GM21423 (cell line): Measurements from ENCODE around the gene CRLF3.
"Not testable (repeated sequence)": the region's sequence is repeated elsewhere in the genome, so short reads cannot be mapped to it uniquely, and the experiment has no call there.

Source experiments
- ATAC-seq: cut with Tn5 transposase; IDR thresholded peaks from one replicate; pipeline ENCODE4 v1.9.1; 2021; ENCODE audit warnings: mild to moderate bottlenecking, moderate library complexity; ENCODE audit not compliant: unreplicated experiment

CRLF3 gene

DNA sequence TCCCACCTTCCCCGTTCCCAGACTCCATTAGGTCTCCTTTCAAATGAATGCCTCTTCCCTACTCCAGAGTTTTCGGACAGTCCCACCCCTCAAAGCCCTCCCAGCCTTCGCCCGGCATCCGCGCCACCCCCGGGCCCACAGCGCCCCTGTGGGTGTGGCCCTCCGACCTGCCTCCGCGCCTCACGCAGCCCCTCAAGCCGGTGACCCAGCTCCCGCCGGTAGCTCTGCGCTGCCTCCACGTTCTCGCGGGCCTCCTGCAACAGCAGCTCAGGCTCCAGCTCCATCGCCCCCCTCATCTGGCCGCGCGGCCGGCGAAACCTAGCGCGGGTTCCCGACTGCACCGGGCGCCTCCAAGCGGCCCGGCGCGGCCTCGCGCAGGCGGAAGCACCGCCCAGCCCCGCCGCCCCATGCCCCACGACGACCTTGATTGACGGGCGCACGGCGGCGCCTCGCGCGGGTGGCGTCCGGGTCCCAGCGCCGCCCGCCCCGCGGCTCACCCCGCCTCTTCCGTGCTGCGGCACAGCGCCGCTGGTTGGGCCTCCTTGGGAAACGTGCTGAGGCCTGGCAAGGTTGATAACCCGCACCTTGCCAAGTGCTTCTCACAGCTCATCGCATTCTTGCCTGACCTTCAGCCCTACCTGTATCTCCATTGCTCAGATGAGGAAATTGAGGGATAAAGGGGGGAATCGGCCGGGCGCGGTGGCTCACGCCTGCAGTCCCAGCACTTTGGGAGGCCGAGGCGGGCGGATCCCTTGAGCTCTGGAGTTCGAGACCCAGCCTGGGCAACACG, at the start of gene CRLF3:
Gene CRLF3, minus strand, starts transcription at position 337 of the 790 bp plus-strand sequence. Its CDS starts 41 bp downstream, at position 296.
- ATAC-seq: peak; percentile 90

DNA sequence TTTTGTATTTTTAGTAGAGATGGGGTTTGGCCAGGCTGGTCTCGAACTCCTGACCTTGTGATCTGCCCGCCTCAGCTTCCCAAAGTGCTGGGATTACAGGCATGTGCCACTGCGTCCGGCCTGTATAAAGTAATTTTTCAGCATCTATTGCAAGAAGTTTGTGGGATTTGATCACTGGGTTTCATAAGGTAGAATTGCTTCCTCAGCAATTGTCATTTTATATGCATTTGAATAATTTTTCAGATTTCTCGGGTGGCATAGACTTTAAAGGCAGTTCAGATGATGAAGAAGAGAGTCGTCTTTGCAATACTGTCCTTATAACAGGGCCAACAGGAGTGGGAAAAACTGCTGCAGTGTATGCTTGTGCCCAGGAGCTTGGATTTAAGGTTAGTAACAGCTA, 44.5 kb upstream of the CRLF3 start:
- no peak for ATAC-seq

DNA sequence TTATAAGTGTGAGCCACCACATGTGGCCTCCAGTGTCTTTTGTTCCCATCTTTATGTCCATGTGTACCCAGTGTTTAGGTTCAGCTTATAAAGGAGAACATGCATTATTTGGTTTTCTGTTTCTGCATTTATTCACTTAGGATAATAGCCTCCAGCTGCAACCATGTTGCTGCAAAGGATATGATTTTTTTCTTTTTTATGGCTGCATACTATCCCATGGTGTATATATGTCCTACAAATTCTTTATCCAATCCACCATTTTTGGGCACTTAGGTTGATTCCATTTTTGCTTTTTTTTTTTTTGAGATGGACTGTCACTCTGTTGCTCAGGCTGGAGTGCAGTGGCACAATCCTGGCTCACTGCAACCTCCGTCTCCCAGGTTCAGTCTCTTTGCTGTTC, 40.1 kb upstream of the CRLF3 start:
- ATAC-seq: no peak

GRCh38 chr17:30858556-30859250, 34.2 kb upstream of the CRLF3 start:
- no peak for ATAC-seq

GRCh38 chr17:30854146-30854545, 29.7 kb upstream of the CRLF3 start:
- ATAC-seq: no peak

GRCh38 chr17:30848021-30848420, 23.5 kb upstream of the CRLF3 start:
- no peak for ATAC-seq

DNA sequence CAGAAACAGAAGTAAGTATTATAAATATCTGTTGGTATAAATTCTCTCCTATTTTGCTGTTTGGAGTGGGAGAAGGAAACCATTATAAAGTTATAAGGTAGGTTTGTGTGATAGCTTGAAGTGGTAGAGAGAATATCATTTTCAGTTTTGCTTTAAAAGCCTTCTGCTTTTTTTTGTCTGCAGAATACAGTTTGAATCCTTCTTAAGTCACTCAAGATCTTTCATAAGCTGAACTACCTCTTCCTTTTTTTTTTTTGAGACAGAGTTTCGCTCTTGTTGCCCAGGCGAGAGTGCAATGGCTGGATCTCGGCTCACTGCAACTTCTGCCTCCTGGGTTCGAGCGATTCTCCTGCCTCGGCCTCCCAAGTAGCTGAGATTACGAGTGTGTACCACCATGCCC, 16.3 kb upstream of the CRLF3 start:
- ATAC-seq: no peak

DNA sequence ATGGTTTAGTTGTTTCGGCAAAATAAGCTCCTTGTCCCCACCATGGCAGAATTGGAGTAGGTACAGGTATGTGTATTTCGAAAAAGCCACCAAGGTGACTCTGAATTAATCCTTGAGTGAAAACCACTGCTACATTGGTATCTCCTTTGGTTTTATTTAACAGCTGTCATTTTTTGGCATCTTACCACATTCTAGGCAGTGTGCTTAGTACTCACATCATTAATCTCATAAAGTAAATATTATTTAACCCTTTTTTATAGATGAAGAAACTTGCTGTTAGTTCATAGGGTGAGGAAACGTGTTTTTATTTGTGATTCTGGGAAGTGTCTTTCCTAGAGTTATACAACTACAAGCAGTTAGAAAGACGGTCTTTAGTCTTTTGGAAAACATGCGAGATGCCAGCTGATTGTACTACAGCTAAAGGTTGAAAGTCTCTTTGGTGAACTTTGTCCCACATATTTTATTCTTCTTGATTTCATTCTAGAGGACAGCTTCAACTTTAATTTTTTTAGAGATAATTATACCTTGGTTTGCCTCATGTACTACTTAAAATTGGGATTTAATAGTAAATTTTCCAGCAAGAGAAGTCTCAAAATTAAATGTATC, 13.8 kb upstream of the CRLF3 start:
- no peak for ATAC-seq

DNA sequence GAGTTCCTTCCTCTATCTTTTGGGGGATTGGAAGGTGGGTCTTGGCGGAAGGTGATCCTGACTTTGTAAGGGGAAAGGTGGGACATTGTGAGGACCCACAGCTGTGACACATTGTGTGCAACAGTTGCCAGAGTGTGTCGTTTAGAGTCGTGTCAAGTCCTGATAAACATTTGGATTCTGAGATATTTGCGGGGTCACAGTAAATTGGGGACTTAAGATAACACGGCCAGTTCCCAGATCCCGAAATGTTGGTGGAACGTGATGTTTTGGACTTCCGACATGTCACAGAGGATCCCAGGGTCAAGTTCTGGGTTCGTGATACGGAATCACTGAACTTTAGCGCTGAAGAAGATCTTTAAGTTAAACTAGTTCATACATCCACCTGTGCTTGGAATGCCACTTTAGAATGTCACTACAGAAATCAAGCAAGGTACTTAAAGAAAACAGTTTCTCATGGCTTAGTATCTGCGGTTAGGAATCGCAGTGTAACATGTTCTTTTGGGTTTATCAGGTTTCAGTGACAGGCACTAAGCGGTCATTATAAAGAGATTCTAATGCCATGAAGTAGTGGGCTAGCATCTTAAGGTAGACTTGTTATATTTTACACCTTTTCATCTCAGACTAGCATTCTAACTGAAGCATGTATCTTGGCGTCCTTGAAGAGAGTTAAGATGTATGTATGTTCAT, 8.1 kb upstream of the CRLF3 start:
- no peak for ATAC-seq

DNA sequence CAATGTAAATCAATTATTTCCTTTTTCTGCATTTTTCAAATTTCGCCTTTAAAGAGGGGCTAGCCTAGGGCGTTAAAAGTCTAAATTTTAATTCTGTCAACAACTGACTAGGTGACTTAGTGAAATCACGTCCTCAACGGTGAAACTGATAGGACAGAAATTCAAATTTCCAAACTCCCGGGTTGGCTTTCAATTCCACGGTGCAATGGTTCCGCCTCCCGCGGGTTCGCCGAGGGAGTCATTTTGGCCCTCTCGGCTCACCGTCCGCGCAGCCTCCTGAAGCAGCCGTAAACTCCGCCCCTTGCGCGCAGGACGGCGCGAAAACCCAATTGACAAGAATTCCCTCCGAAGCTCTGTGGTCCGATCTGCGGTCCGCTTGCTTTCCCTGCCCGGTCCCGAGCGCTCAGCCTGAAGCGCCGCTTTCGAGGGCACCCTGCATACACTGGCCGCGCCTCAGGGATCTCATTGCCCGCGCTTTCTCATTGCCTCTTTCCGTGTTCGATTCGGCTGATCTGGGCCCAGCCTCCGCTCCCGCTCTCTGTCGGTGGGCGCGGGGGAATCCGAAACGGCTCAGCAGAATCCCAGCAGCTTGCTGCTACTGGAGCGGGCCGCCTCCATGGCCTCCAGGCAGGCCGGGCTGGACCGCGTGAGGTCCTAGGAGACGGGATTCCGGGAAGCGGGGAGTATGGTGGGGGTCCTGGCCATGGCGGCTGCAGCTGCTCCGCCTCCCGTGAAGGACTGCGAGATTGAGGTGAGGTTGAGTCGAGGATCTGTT, 7.4 kb upstream of the CRLF3 start, which contains the start of gene ATAD5:
Gene ATAD5, plus strand, starts transcription at position 304 of the 775 bp plus-strand sequence. Its CDS starts 382 bp downstream, at position 686.
- ATAC-seq: peak; percentile 80

DNA sequence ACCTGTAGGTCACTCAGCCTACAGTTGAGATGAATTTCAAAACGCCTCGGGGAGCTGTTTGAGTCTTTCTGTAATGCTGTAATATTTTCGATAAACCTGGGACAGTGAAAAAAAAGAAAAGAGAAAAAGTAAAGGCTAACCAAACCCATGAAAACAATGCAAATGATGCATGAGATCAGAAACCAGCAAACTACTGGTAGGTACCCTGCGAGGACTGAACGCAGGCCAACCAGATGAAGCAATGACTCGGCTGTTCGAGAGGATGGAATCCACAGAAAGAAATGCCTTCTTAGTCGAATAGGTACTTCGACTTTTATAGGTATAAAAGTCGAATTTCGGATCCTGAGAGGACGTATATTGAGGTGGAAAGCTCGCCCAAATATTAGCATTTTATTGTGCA, 6.8 kb upstream of the CRLF3 start:
- ATAC-seq: no peak

GRCh38 chr17:30829022-30829421, 4.5 kb upstream of the CRLF3 start:
- no peak for ATAC-seq

- ATAC-seq: no peak
Observed at GRCh38 chr17:30827082-30827481, 2.6 kb upstream of the CRLF3 start.

DNA sequence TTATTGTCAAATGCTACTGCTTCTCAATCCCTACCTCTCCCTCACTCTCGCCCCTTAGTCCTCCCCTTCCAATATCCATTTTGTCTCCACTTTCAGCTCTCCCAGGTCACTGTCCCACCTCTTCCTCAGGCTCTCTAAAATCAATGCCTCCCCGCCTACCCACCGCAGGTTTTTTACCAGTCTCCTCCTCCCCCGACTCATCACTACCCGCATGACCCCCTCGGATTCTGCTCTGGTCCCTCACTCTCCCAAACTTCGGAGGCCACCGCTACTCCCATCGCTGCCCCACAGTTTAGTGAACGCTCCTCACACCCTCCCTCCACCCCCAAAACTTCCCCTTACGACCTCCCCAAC, 513 bp downstream of the CRLF3 start:
- peak; percentile 10 for ATAC-seq

GRCh38 chr17:30823421-30823820, 1.1 kb downstream of the CRLF3 start:
- no peak for ATAC-seq

DNA sequence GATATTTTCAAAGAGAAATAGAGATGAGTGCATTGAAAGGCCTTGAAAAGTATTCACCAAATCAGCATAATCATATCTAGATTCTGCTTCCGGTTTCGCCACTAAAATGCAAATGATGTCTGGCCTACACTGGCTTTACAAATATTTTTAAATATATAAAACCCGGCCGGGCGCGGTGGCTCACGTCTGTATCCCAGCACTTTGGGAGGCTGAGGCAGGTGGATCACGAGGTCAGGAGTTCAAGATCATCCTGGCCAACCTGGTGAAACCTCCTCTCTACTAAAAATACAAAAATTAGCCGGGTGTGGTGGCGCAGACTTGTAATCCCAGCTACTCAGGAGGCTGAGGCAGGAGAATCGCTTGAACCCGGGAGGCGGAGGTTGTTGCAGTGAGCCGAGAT, 1.6 kb downstream of the CRLF3 start:
- ATAC-seq: not testable (repeated sequence)

DNA sequence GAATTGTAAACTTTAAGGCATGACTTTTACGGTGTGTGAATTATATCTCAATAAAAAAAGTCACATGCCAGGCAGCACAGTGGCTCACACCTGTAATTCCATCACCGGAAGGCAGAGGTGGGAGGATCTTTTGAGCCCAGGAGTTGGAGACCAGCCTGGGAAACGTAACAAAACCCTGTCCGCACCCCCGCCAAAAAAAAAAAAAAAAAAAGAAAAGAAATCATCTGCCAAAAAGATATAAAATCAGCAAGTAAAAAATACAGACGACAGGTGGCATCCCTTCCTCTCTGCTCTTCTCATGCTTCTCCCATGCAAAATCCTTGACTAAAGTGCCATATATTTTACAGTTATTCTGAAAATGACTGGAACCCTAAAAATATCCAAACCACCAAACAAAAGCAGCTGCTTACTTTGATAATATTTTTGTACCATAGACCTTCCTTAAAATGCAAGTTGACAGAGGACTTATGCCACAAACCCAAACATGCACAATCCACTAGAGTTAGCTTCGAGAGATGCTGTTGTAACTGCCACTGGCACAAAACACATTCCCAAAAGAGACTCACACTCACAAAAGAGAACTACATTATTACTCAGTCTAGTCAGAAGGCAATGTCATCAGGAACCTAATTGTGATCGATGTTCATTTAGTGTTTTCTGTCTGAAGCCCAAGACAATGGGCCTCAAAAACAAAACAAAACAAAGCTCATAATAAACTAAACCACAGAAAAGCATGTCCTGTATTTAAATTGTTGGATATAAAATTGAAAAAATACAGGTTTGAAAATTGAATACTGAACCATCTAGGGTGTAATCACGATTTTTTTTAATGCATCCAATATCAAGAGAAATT, 2.4 kb downstream of the CRLF3 start:
- ATAC-seq: no peak

DNA sequence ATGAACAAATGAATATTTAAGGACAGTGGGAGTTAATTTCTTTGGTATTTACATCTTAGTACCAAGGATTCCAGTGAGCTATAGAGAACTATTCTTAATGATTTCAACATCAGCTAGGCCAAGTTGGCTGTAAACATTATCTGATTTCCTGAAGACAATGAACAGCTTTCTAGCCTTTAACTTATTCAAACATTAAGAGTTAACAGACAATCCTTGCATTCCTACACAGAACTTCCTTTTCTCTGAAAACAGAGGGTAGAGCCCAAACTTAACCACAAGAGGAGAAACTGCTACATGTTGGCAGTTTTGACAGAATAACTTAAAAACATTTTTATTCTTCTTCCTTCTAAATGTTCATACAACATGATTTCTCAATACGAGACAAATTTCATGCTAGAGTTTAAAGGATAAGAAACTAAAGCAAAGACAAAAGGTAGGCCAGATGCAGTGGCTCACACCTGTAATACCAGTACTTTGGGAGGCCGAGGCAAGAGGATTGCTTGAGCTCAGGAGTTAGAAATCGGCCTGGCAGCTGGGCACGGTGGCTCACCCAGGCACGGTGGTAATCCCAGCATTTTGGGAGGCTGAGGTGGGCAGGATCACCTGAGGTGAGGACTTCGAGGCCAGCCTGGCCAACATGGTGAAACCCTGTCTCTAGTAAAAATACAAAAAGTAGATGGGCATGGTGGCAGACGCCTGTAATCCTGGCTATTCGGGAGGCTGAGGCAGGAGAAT, 4.4 kb downstream of the CRLF3 start:
- no peak for ATAC-seq

DNA sequence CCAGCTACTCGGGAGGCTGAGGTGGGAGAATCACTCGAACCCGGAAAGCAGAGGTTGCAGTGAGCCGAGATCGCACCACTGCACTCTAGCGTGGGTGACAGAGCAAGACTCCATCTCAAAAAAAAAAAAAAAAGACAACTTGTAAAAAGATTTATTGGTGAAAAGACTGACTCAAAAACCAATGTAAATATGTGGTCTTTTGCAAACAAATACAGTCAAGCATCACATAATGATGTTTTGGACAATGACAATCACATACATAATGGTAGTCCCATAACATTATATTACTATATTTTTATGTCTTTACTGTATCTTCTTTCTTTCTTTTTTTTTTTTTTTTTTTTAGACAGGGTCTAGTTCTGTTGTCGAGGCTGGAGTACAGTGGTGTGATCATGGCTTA, 8.3 kb downstream of the CRLF3 start:
- no peak for ATAC-seq
